Measurements from ENCODE around the gene HPSE2. TPM values are rescaled to one million over a fixed set of nuclear protein-coding genes. Genes with fewer than 3 reads are reported as not detected.

Gene HPSE2
- total RNA-seq, 1 experiment from 2014 or later, result not detected

DNA sequence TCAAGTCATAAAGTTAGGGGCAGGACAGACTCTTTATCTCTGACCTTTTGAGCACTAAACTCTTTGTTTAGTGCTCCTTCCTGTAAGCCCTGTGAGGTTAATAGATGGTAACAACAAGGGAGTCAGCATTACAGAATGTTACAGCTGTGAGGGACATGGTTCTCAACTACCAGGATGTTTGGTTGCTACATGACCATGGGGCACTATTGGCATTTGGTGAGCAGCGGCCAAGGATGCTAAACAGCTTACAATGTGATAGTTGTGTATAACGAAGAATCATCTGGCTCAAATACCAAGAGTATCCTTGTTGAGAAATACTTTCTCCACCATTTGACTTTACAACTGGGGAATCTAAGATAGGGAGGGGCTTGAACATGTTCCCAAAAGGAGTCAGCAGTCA, 753.6 kb downstream of the HPSE2 start:
- TF ChIP-seq, protein P1, sequence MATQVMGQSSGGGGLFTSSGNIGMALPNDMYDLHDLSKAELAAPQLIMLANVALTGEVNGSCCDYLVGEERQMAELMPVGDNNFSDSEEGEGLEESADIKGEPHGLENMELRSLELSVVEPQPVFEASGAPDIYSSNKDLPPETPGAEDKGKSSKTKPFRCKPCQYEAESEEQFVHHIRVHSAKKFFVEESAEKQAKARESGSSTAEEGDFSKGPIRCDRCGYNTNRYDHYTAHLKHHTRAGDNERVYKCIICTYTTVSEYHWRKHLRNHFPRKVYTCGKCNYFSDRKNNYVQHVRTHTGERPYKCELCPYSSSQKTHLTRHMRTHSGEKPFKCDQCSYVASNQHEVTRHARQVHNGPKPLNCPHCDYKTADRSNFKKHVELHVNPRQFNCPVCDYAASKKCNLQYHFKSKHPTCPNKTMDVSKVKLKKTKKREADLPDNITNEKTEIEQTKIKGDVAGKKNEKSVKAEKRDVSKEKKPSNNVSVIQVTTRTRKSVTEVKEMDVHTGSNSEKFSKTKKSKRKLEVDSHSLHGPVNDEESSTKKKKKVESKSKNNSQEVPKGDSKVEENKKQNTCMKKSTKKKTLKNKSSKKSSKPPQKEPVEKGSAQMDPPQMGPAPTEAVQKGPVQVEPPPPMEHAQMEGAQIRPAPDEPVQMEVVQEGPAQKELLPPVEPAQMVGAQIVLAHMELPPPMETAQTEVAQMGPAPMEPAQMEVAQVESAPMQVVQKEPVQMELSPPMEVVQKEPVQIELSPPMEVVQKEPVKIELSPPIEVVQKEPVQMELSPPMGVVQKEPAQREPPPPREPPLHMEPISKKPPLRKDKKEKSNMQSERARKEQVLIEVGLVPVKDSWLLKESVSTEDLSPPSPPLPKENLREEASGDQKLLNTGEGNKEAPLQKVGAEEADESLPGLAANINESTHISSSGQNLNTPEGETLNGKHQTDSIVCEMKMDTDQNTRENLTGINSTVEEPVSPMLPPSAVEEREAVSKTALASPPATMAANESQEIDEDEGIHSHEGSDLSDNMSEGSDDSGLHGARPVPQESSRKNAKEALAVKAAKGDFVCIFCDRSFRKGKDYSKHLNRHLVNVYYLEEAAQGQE (IDR thresholded peaks at IDR 0.05; ENCODE audit: insufficient read depth in 1 of 2, low read depth in 2 of 2, low read length in 1 of 2), result no peak
- TF ChIP-seq, protein P2, sequence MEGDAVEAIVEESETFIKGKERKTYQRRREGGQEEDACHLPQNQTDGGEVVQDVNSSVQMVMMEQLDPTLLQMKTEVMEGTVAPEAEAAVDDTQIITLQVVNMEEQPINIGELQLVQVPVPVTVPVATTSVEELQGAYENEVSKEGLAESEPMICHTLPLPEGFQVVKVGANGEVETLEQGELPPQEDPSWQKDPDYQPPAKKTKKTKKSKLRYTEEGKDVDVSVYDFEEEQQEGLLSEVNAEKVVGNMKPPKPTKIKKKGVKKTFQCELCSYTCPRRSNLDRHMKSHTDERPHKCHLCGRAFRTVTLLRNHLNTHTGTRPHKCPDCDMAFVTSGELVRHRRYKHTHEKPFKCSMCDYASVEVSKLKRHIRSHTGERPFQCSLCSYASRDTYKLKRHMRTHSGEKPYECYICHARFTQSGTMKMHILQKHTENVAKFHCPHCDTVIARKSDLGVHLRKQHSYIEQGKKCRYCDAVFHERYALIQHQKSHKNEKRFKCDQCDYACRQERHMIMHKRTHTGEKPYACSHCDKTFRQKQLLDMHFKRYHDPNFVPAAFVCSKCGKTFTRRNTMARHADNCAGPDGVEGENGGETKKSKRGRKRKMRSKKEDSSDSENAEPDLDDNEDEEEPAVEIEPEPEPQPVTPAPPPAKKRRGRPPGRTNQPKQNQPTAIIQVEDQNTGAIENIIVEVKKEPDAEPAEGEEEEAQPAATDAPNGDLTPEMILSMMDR (IDR thresholded peaks at IDR 0.05), result no peak
- TF ChIP-seq SIN3A (IDR thresholded peaks at IDR 0.05; ENCODE audit: borderline replicate concordance, insufficient read depth, low read depth, low read length), result no peak
- no peak for TF ChIP-seq POLR2AphosphoS5 (IDR thresholded peaks at IDR 0.05; ENCODE audit: low read depth, low read length)
- no peak for TF ChIP-seq TCF7L2 (IDR thresholded peaks at IDR 0.05; ENCODE audit: low read depth, low read length)
- BruUV-seq (replicated peaks), result no TSS peak
- in situ Hi-C loops (cut with HindIII; ENCODE audit: low pct_unique_long_range_greater_than_20kb, low sequenced_read_pairs) (no loop called here), intact Hi-C loops (cut with micrococcal nuclease; ENCODE audit: unreplicated experiment) (no loop called here)
- no peaks in the 10 kb centered on the region for H3K36me3 ChIP-seq (ENCODE audit: control insufficient read depth, insufficient read depth, low read length)
- no peaks in the 10 kb centered on the region for H3K4me1 ChIP-seq (ENCODE audit: control insufficient read depth, insufficient read depth, low read length)
- no peak overlapping the region for H3K27ac ChIP-seq (ENCODE audit: low read length)
- no peaks in the 10 kb centered on the region for H3K9me3 ChIP-seq (ENCODE audit: control insufficient read depth, insufficient read depth, low read depth, low read length)
- ATAC-seq (no peak), DNase-seq (ENCODE audit: low read depth, low spot score) (no peak)
- ChIA-PET POLR2A (interaction anchor here (0.7 kb wide), 1 partner anchor 8 kb away, joined by 23 read pairs; no protein-coding TSS in a partner anchor), CTCF (interaction anchor here (0.6 kb wide), 1 partner anchor 559 kb away, joined by 3 read pairs; no protein-coding TSS in a partner anchor)
- H3K4me3 ChIP-seq (ENCODE audit: low read depth in 2 of 2, low read length in 2 of 2), result no peak overlapping the region
- peaks cover 3% of the 10 kb centered on the region for H3K27me3 ChIP-seq (ENCODE audit: control insufficient read depth, insufficient read depth, low read length)

DNA sequence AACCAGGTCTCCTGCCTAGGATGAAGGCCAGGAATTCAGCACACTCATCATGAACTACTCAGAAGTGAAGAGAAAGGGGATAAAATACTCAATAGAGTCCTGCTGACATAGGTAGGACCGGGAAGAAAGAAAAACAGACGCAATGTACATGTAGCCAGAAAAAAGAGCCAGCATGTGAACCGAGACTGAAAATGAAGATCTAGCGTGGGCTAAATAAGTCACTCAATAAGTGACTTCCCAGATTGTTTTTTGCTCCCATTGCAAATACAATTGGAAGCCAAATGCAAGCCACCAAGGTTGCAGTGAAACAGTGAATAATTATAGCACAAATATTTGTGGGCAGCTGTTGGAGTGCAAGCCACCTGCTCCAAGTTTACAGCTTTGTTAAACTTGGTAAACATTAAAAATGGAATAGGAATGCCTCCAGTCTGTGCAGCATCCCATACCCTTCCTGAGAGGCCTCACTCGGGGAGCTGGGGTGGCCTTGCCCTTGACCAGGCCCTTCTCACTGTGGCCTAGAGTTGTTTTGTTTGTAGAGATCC, 754.2 kb downstream of the HPSE2 start:
- H3K27me3 ChIP-seq (ENCODE audit: control insufficient read depth, insufficient read depth, low read length), result peaks cover 3% of the 10 kb centered on the region; the same call in 1 of the 2 replicates
- no peak overlapping the region for H3K4me3 ChIP-seq (ENCODE audit: low read depth in 2 of 2, low read length in 2 of 2)
- CTCF ChIA-PET, result no interaction called here
- in situ Hi-C loops (cut with HindIII; ENCODE audit: low pct_unique_long_range_greater_than_20kb, low sequenced_read_pairs), result no loop called here
- intact Hi-C loops (cut with micrococcal nuclease; ENCODE audit: unreplicated experiment), result no loop called here
- no peaks in the 10 kb centered on the region for H3K9me3 ChIP-seq (ENCODE audit: control insufficient read depth, insufficient read depth, low read depth, low read length)
- no peaks in the 10 kb centered on the region for H3K4me1 ChIP-seq (ENCODE audit: control insufficient read depth, insufficient read depth, low read length)
- H3K27ac ChIP-seq (ENCODE audit: low read length), result no peak overlapping the region
- POLR2A ChIA-PET, result interaction anchor here (0.7 kb wide), 1 partner anchor 8 kb away, joined by 23 read pairs; no protein-coding TSS in a partner anchor
- H3K36me3 ChIP-seq (ENCODE audit: control insufficient read depth, insufficient read depth, low read length), result no peaks in the 10 kb centered on the region
- ATAC-seq, result no peak
- DNase-seq (ENCODE audit: low read depth, low spot score), result no peak
- BruUV-seq (replicated peaks), result no TSS peak
- no peak for TF ChIP-seq TCF7L2 (IDR thresholded peaks at IDR 0.05; ENCODE audit: low read depth, low read length)
- TF ChIP-seq, protein P1 (IDR thresholded peaks at IDR 0.05; ENCODE audit: insufficient read depth in 1 of 2, low read depth in 2 of 2, low read length in 1 of 2), result no peak
- TF ChIP-seq POLR2AphosphoS5 (IDR thresholded peaks at IDR 0.05; ENCODE audit: low read depth, low read length), result no peak
- TF ChIP-seq SIN3A (IDR thresholded peaks at IDR 0.05; ENCODE audit: borderline replicate concordance, insufficient read depth, low read depth, low read length), result no peak
- TF ChIP-seq, protein P2 (IDR thresholded peaks at IDR 0.05), result no peak
